MCF 10A (cell line): ENCODE measurements around the gene TMC5. TPM values are rescaled to one million over a fixed set of nuclear protein-coding genes. Genes with fewer than 3 reads are reported as not detected.
A peak's percentile ranks its signal among the peaks of the same experiment; 100 is the strongest.

Experiments
- BruUV-seq: library from RNA; stranded (reverse); fragments of 400-500 nt; replicated peaks from 2 replicates; lab custom pipeline; 2021; lab: Mats Ljungman, UMichigan
- CTCF ChIA-PET: fragments of 300-600 bp; sonication (Branson Sonifier 250); formaldehyde crosslinking; extraction: SDS; loops from one replicate; lab custom pipeline; 2021; ENCODE audit warnings: antibody characterized with exemption, inconsistent platforms; lab: Yijun Ruan, JAX
- POLR2A ChIA-PET: fragments of 300-600, 350-650 bp; sonication (Branson Sonifier 250); formaldehyde crosslinking; extraction: SDS; loops from one replicate; lab custom pipeline; 2020; ENCODE audit warnings: antibody characterized with exemption, inconsistent platforms; lab: Yijun Ruan, JAX
- DNase-seq: peaks from one replicate; pipeline ENCODE4 v3.0.0-alpha.2; 2018; ENCODE audit not compliant: unreplicated experiment
- H3K27ac Mint-ChIP-seq: one replicate; pipeline ENCODE4 v1.8.0; 2022; ENCODE audit warnings: mild to moderate bottlenecking, low read depth, mixed read lengths; ENCODE audit not compliant: unreplicated experiment
- H3K27me3 Mint-ChIP-seq: one replicate; pipeline ENCODE4 v1.8.0; 2022; ENCODE audit warnings: mixed read lengths; ENCODE audit not compliant: insufficient read depth, unreplicated experiment
- H3K36me3 Mint-ChIP-seq: one replicate; pipeline ENCODE4 v1.8.0; 2022; ENCODE audit warnings: mild to moderate bottlenecking, moderate library complexity, mixed read lengths; ENCODE audit not compliant: insufficient read depth, unreplicated experiment
- H3K4me1 Mint-ChIP-seq: one replicate; pipeline ENCODE4 v1.8.0; 2022; ENCODE audit warnings: mixed read lengths; ENCODE audit not compliant: insufficient read depth, unreplicated experiment
- H3K4me3 Mint-ChIP-seq: one replicate; pipeline ENCODE4 v1.8.0; 2022; ENCODE audit warnings: mild to moderate bottlenecking, moderate library complexity, mixed read lengths; ENCODE audit not compliant: unreplicated experiment
- H3K9me3 Mint-ChIP-seq: one replicate; pipeline ENCODE4 v1.8.0; 2022; ENCODE audit warnings: mixed read lengths; ENCODE audit not compliant: unreplicated experiment
- intact Hi-C: fragments of 100-400 bp; cut with micrococcal nuclease; formaldehyde crosslinking; loops from 2 replicates; pipeline ENCODE4 v1.14.1; 2022
- total RNA-seq: library from RNA; stranded (reverse); gene quantifications from 2 replicates; pipeline ENCODE4 v1.2.3, GENCODE V29; 2022
- TF ChIP-seq, protein P1 (sequence below): fragments of 200-600 bp; IDR thresholded peaks from one replicate; pipeline ENCODE4 v1.8.0; 2022; ENCODE audit warnings: antibody characterized with exemption, mild to moderate bottlenecking; ENCODE audit not compliant: unreplicated experiment

Gene TMC5
- total RNA-seq, 1 experiment from 2014 or later, result 0.16 TPM

DNA sequence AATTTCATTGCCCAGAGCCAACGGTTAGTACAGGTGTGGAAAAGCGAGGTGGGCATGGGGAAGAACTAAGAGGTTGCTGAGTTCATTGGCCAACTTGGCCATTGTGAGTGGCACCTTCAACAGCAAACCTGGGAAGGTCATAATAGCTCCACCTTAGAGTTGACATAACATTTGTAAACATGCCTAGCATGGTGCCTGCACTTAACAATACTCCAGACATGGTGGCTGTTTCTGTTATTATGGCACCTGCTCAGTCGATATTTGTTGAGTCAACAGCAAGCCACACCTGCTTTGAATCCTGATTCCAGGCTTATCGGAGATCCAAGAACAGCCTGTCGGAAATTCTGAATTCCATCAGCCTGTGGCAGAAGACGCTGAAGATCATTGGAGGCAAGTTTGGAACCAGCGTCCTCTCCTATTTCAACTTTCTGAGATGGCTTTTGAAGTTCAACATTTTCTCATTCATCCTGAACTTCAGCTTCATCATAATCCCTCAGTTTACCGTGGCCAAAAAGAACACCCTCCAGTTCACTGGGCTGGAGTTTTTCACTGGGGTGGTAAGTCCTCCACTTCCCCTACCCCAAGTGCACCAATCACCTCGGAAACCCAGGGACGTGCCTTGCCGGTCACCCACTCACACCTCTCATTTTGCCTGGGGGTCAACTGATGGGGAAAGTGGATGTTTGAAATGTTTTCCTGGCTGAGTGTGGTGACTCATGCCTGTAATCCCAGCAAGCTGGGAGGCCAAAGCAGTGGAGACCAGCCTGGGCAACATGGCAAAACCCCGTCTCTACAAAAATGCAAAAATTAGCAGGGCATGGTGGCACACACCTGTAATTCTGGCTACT is 46.0 kb downstream of the TMC5 start:
- Mint-ChIP-seq H3K27ac (no peak overlapping the region), H3K9me3 (peaks cover 6% of the 10 kb centered on the region), H3K4me1 (no peaks in the 10 kb centered on the region), H3K27me3 (no peaks in the 10 kb centered on the region), H3K4me3 (no peak overlapping the region), H3K36me3 (no peaks in the 10 kb centered on the region)
- intact Hi-C loops, result no loop called here
- POLR2A ChIA-PET, result no interaction called here
- BruUV-seq, result no TSS peak
- peak; percentile 52 for DNase-seq
- TF ChIP-seq, protein P1, sequence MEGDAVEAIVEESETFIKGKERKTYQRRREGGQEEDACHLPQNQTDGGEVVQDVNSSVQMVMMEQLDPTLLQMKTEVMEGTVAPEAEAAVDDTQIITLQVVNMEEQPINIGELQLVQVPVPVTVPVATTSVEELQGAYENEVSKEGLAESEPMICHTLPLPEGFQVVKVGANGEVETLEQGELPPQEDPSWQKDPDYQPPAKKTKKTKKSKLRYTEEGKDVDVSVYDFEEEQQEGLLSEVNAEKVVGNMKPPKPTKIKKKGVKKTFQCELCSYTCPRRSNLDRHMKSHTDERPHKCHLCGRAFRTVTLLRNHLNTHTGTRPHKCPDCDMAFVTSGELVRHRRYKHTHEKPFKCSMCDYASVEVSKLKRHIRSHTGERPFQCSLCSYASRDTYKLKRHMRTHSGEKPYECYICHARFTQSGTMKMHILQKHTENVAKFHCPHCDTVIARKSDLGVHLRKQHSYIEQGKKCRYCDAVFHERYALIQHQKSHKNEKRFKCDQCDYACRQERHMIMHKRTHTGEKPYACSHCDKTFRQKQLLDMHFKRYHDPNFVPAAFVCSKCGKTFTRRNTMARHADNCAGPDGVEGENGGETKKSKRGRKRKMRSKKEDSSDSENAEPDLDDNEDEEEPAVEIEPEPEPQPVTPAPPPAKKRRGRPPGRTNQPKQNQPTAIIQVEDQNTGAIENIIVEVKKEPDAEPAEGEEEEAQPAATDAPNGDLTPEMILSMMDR, result no peak
- CTCF ChIA-PET, result interaction anchor here (0.5 to 0.7 kb wide), 2 partner anchors 16 to 405 kb away, joined by 4 read pairs; no protein-coding TSS in a partner anchor

DNA sequence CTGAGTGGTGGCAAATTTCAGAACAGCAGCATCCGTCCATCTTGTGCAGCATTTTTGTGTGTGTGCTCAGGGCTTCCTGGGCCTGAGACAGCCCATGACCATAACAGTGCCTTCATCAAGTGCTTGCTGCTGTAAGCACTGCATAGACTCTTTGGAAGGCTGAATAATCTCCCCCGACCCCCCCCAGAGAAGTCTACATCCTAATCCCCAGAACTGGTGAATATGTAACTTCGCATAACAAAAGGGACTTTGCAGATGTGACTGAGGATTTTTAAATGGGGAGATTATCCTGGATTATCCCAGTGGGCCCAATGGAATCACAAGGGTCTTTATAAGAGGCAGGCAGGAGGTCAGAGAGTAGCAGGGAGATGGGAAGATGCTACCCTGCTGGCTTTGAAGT is 50.6 kb downstream of the TMC5 start:
- POLR2A ChIA-PET, result no interaction called here
- BruUV-seq, result no TSS peak
- H3K27me3 Mint-ChIP-seq, result no peaks in the 10 kb centered on the region

DNA sequence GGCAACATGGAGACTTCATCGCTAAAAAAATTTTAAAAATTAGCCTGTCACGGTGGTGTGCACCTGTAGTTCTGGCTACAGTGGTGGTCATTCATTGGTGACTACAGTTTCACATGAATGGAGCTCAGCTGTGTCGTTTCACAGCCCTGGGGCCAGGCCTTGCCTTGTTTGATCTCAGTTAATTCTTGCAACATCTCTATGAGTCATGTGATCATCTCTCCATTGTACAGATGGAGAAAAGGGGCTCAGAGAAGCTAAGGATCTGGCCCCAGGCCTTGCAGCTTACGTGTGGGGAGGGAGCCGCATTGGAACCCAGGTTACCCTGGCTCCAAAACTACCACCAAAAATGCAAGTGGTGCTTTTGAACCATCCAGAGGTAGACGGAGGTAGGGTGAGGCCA is 54.8 kb downstream of the TMC5 start:
- intact Hi-C loops, result no loop called here
- no peaks in the 10 kb centered on the region for H3K4me1 Mint-ChIP-seq
- ChIA-PET POLR2A (interaction anchor here (0.6 kb wide), 1 partner anchor 1453 kb away, joined by 3 read pairs; no protein-coding TSS in a partner anchor), CTCF (interaction anchor here (0.6 to 1.0 kb wide), 3 partner anchors 30 to 828 kb away, joined by 3 to 4 read pairs (median 4); no protein-coding TSS in a partner anchor)
- no peak overlapping the region for H3K4me3 Mint-ChIP-seq
- no peaks in the 10 kb centered on the region for H3K27me3 Mint-ChIP-seq
- DNase-seq, result peak; percentile 9
- BruUV-seq, result no TSS peak
- H3K9me3 Mint-ChIP-seq, result peaks cover 7% of the 10 kb centered on the region
- H3K36me3 Mint-ChIP-seq, result no peaks in the 10 kb centered on the region
- TF ChIP-seq, protein P1, result no peak
- no peak overlapping the region for H3K27ac Mint-ChIP-seq

More for the DNA sequence above, 50.6 kb downstream of the TMC5 start:
- no peak for DNase-seq
- TF ChIP-seq, protein P1, result no peak
- intact Hi-C loops, result no loop called here
- H3K27ac Mint-ChIP-seq, result no peak overlapping the region
- no peaks in the 10 kb centered on the region for H3K36me3 Mint-ChIP-seq
- CTCF ChIA-PET, result no interaction called here
- no peak overlapping the region for H3K4me3 Mint-ChIP-seq
- peaks cover 7% of the 10 kb centered on the region for H3K9me3 Mint-ChIP-seq
- H3K4me1 Mint-ChIP-seq, result no peaks in the 10 kb centered on the region

DNA sequence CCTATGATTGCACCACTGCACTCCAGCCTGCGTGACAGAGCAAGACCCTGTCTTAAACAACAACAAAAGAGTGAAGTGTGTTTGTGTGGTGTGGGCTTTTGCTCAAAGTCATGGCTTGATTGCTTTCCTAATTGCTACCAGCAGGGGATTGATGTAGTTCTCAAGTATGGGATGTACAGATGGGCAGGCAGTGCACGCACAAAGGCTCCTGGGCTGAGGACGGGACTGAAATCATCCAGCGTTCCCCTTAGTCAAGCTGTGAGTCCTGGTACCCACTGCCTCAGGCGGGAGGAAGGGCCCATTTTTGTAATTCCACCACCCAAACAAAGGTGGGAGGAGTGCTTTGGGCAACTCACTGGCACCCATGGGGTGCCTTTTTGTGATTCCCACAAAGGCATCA is 56.9 kb downstream of the TMC5 start:
- ChIA-PET POLR2A (no interaction called here), CTCF (no interaction called here)
- Mint-ChIP-seq H3K4me3 (no peak overlapping the region), H3K27ac (no peak overlapping the region), H3K9me3 (no peaks in the 10 kb centered on the region), H3K27me3 (no peaks in the 10 kb centered on the region), H3K4me1 (no peaks in the 10 kb centered on the region), H3K36me3 (no peaks in the 10 kb centered on the region)
- DNase-seq, result no peak
- no TSS peak for BruUV-seq
- TF ChIP-seq, protein P1, result peak; percentile 8
- intact Hi-C loops, result no loop called here
